Suprapubic skin (tissue), 4 donors: ENCODE results near the gene MAD2L1BP. TPM values are rescaled to one million over a fixed set of nuclear protein-coding genes. Genes with fewer than 3 reads are reported as not detected.

ENCODE experiments used
- DNase-seq, 2 donors: peaks; one replicate each; pipeline ENCODE4 v3.0.0-alpha.2; 2019; ENCODE audit warnings: low spot score in 2 of 2
- H3K27ac ChIP-seq: fragments of 200-600 bp; sonication (generic); one replicate; pipeline ENCODE4 v1.5.1; 2019
- H3K27me3 ChIP-seq: fragments of 200-600 bp; sonication (generic); one replicate; pipeline ENCODE4 v1.5.1; 2019
- H3K36me3 ChIP-seq: fragments of 200-600 bp; sonication (generic); one replicate; pipeline ENCODE4 v1.5.1; 2019
- H3K4me1 ChIP-seq: fragments of 200-600 bp; sonication (generic); one replicate; pipeline ENCODE4 v1.5.1; 2019
- H3K4me3 ChIP-seq: fragments of 200-600 bp; sonication (generic); one replicate; pipeline ENCODE4 v1.5.1; 2019; ENCODE audit warnings: mild to moderate bottlenecking
- H3K9me3 ChIP-seq: fragments of 200-600 bp; sonication (generic); one replicate; pipeline ENCODE4 v1.5.1; 2019
- EP300 ChIP-seq: sonication (generic); formaldehyde crosslinking; IDR thresholded peaks from one replicate; pipeline ENCODE4 v1.6.1; 2017; ENCODE audit warnings: antibody characterized with exemption
- POLR2A ChIP-seq, 2 donors: fragments of 450-650 bp; IDR thresholded peaks; one replicate each; pipeline ENCODE4 v1.6.1; 2017; ENCODE audit warnings: antibody characterized with exemption in 2 of 2, mild to moderate bottlenecking in 2 of 2, moderate library complexity in 2 of 2
- POLR2AphosphoS5 ChIP-seq, 3 donors: sonication (generic); formaldehyde crosslinking; IDR thresholded peaks; one replicate each; pipeline ENCODE4 v1.6.1; 2017; ENCODE audit warnings: antibody characterized with exemption in 3 of 3
- WGBS: methylation state at CpG from one replicate; pipeline ENCODE4 v1.1.5; 2018; 5-methylcytosine and 5-hydroxymethylcytosine counted together
- total RNA-seq, 4 donors: library from RNA; depleted of rRNA; stranded (reverse); fragments of >200 nt; gene quantifications; one replicate each; pipeline ENCODE4 v1.1.0, GENCODE V29; 2016
- TF ChIP-seq, protein P1 (sequence below), 2 donors: fragments of 200-600 bp in 1 of 2; fragments of 450-650 bp in 1 of 2; sonication (generic) in 1 of 2; IDR thresholded peaks; one replicate each; pipeline ENCODE4 v1.5.1; 2016 to 2019; ENCODE audit warnings: antibody characterized with exemption in 2 of 2, mild to moderate bottlenecking in 1 of 2, moderate library complexity in 1 of 2

The MAD2L1BP gene
- total RNA-seq, 4 donors from 2014 or later: 35.4 to 63.1 (median 49.7) TPM

- Histone ChIP-seq H3K27me3 (no peaks in the 10 kb centered on the region), H3K36me3 (peaks cover 56% of the 10 kb centered on the region), H3K9me3 (no peaks in the 10 kb centered on the region), H3K27ac (no peak overlapping the region), H3K4me1 (peaks cover 39% of the 10 kb centered on the region), H3K4me3 (no peak overlapping the region)
- DNase-seq: no peak
- TF ChIP-seq POLR2A (IDR thresholded peaks at IDR 0.05) (no peak), EP300 (no peak), POLR2AphosphoS5 (IDR thresholded peaks at IDR 0.05) (no peak)
- TF ChIP-seq, protein P1, sequence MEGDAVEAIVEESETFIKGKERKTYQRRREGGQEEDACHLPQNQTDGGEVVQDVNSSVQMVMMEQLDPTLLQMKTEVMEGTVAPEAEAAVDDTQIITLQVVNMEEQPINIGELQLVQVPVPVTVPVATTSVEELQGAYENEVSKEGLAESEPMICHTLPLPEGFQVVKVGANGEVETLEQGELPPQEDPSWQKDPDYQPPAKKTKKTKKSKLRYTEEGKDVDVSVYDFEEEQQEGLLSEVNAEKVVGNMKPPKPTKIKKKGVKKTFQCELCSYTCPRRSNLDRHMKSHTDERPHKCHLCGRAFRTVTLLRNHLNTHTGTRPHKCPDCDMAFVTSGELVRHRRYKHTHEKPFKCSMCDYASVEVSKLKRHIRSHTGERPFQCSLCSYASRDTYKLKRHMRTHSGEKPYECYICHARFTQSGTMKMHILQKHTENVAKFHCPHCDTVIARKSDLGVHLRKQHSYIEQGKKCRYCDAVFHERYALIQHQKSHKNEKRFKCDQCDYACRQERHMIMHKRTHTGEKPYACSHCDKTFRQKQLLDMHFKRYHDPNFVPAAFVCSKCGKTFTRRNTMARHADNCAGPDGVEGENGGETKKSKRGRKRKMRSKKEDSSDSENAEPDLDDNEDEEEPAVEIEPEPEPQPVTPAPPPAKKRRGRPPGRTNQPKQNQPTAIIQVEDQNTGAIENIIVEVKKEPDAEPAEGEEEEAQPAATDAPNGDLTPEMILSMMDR (IDR thresholded peaks at IDR 0.05): no peak
- 87% methylated on average over 6 of the region's 8 CpGs for whole genome bisulfite sequencing
Observed at GRCh38 chr6:43671011-43671800, 35.6 kb downstream of the MAD2L1BP start.

- 85% methylated on average over 15 of the region's 16 CpGs for WGBS
- Histone ChIP-seq H3K36me3 (peaks cover 65% of the 10 kb centered on the region), H3K4me3 (no peak overlapping the region), H3K9me3 (no peaks in the 10 kb centered on the region), H3K27ac (no peak overlapping the region), H3K4me1 (peaks cover 36% of the 10 kb centered on the region), H3K27me3 (no peaks in the 10 kb centered on the region)
- no peak for TF ChIP-seq POLR2A (IDR thresholded peaks at IDR 0.05)
- no peak for TF ChIP-seq EP300
- no peak for TF ChIP-seq POLR2AphosphoS5 (IDR thresholded peaks at IDR 0.05)
- TF ChIP-seq, protein P1 (IDR thresholded peaks at IDR 0.05): no peak
- no peak for DNase-seq
Observed at GRCh38 chr6:43671801-43672690, 36.4 kb downstream of the MAD2L1BP start.

GRCh38 chr6:43673444-43674084 is 37.9 kb downstream of the MAD2L1BP start:
- DNase-seq: no peak
- Histone ChIP-seq H3K4me3 (no peak overlapping the region), H3K9me3 (no peaks in the 10 kb centered on the region), H3K27ac (no peak overlapping the region), H3K36me3 (peaks cover 80% of the 10 kb centered on the region), H3K4me1 (peaks cover 22% of the 10 kb centered on the region), H3K27me3 (no peaks in the 10 kb centered on the region)
- 77% methylated on average over 13 of the region's 15 CpGs for WGBS
- no peak for TF ChIP-seq POLR2AphosphoS5 (IDR thresholded peaks at IDR 0.05)
- TF ChIP-seq, protein P1 (IDR thresholded peaks at IDR 0.05): no peak
- TF ChIP-seq POLR2A (IDR thresholded peaks at IDR 0.05): no peak
- no peak for TF ChIP-seq EP300

- WGBS: 100% methylated on average over 2 of the region's 2 CpGs
- no peak for DNase-seq
- H3K27ac ChIP-seq: no peak overlapping the region
- H3K9me3 ChIP-seq: no peaks in the 10 kb centered on the region
- peaks cover 87% of the 10 kb centered on the region for H3K36me3 ChIP-seq
- no peak overlapping the region for H3K4me3 ChIP-seq
- peaks cover 15% of the 10 kb centered on the region for H3K4me1 ChIP-seq
- H3K27me3 ChIP-seq: no peaks in the 10 kb centered on the region
- TF ChIP-seq, protein P1 (IDR thresholded peaks at IDR 0.05): no peak
- TF ChIP-seq POLR2A (IDR thresholded peaks at IDR 0.05) (no peak), EP300 (no peak), POLR2AphosphoS5 (IDR thresholded peaks at IDR 0.05) (no peak)
Observed at GRCh38 chr6:43674291-43674690, 38.7 kb downstream of the MAD2L1BP start.
